Gastrocnemius medialis (tissue), 4 donors: ENCODE results near the gene IRS1.

Experiments
- CTCF ChIP-seq, 5 experiments: fragments of 450-650 bp in 3 of 5; fragments of 200-600 bp in 2 of 5; sonication (generic) in 2 of 5; IDR thresholded peaks in 4 of 5; conservative IDR thresholded peaks in 1 of 5; 1 replicate in 4 of 5; 2 replicates in 1 of 5; pipeline ENCODE4 v1.5.1; 2016 to 2019; ENCODE audit warnings: antibody characterized with exemption in 5 of 5, mild to moderate bottlenecking in 3 of 5, moderate library complexity in 3 of 5
- POLR2A ChIP-seq, 2 donors: fragments of 450-650 bp; IDR thresholded peaks; one replicate each; pipeline ENCODE4 v1.6.1; 2017; ENCODE audit warnings: antibody characterized with exemption in 2 of 2, mild to moderate bottlenecking in 2 of 2, moderate library complexity in 2 of 2

GRCh38 chr2:226690461-226691024 lies 109.1 kb downstream of the IRS1 start:
- TF ChIP-seq CTCF (IDR thresholded peaks at IDR 0.05 in 4 of 5, conservative IDR thresholded peaks at IDR 0.05 in 1 of 5) (no peak), POLR2A (IDR thresholded peaks at IDR 0.05) (no peak)
